Pancreas (tissue), 10 donors: ENCODE results near the gene CCDC106. TPM values are rescaled to one million over a fixed set of nuclear protein-coding genes. Genes with fewer than 3 reads are reported as not detected.
A peak's percentile ranks its signal among the peaks of the same experiment; 100 is the strongest.

ENCODE experiments used
- ATAC-seq, 4 donors: fragments of 200-7000 bp; cut with Tn5 transposase; one replicate each; pipeline versions ENCODE4 v1.8.0 to v1.9.1; 2020; ENCODE audit warnings: mild to moderate bottlenecking in 4 of 4, moderate library complexity in 4 of 4
- DNase-seq, 6 donors: peaks; one replicate each; pipeline ENCODE4 v3.0.0-alpha.2; 2020
- FAIRE-seq: peaks from 2 replicates; lab custom pipeline; 2012; peaks lifted over from hg19 to GRCh38; lab: Jason Lieb, UNC
- H3K27ac ChIP-seq, 4 donors: fragments of 200-600 bp; sonication (generic); 1 replicate in 3 of 4; 2 replicates in 1 of 4; pipeline versions ENCODE4 v1.5.0 to v1.8.0; 2020
- H3K27me3 ChIP-seq, 4 donors: fragments of 200-600 bp; one replicate each; pipeline ENCODE4 v1.8.0; 2021
- H3K36me3 ChIP-seq, 3 donors: fragments of 200-600 bp; sonication (generic) in 1 of 3; one replicate each; pipeline versions ENCODE4 v1.5.0 to v1.8.0; 2020 to 2021
- H3K4me1 ChIP-seq, 3 donors: fragments of 200-600 bp; one replicate each; pipeline ENCODE4 v1.8.0; 2021
- H3K4me3 ChIP-seq, 4 donors: fragments of 200-600 bp; sonication (generic) in 2 of 4; one replicate each; pipeline versions ENCODE4 v1.5.0 to v1.8.0; 2020 to 2021
- H3K9me3 ChIP-seq, 4 donors: fragments of 200-600 bp; one replicate each; pipeline ENCODE4 v1.8.0; 2021
- WGBS, 2 donors: extraction: QIAGEN DNeasy Blood & Tissue Kit; methylation state at CpG; one replicate each; pipeline ENCODE4 v1.1.7; 2013; 5-methylcytosine and 5-hydroxymethylcytosine counted together
- intact Hi-C, 3 donors: fragments of 100-400 bp; cut with DNase I; formaldehyde crosslinking; loops; one replicate each; pipeline versions ENCODE4 v1.11.1 to v1.14.2; 2022
- polyA plus RNA-seq, 2 donors: library from polyadenylated mRNA; stranded (reverse); fragments of 200-250 nt; gene quantifications; one replicate each; pipeline ENCODE4 v1.2.3, GENCODE V29; 2013
- total RNA-seq, 6 donors: library from RNA; stranded (reverse); fragmentation: NEBNext Ultra II Directional in 4 of 6; extraction: Animal tissue kit (Norgen Biotek cat#: 25700) in 4 of 6; gene quantifications; one replicate each; pipeline versions ENCODE4 v1.2.1 to v1.2.4, GENCODE V29; 2021 to 2023
- TF ChIP-seq, protein P1 (sequence below), 4 donors: fragments of 200-600 bp; sonication (generic) in 3 of 4; IDR thresholded peaks; one replicate each; pipeline versions ENCODE4 v1.5.0 to v1.8.0; 2021; ENCODE audit warnings: antibody characterized with exemption in 4 of 4
- donor health status: healthy with polysubstance abuse.
- donor health status: DM: no; HTN: no; CAD: no; lungs with moderate emphysema.
- donor health status: DM: no; HTN: no; CAD: no.
- donor health status: control.
- donor health status: control.
- donor health status: Bipolar disorder and iron deficiency.
- donor health status: DM: yes; HTN: yes; CAD: no.
- donor health status: DM: no; HTN: no; CAD: no.
- donor health status: DM: no; HTN: no; CAD: no.
- donor health status: DM: yes; HTN: yes; CAD: no.

The CCDC106 gene
- total and polyA plus RNA-seq, 8 donors = 3.2 to 22.8 (median 5.4) TPM

DNA sequence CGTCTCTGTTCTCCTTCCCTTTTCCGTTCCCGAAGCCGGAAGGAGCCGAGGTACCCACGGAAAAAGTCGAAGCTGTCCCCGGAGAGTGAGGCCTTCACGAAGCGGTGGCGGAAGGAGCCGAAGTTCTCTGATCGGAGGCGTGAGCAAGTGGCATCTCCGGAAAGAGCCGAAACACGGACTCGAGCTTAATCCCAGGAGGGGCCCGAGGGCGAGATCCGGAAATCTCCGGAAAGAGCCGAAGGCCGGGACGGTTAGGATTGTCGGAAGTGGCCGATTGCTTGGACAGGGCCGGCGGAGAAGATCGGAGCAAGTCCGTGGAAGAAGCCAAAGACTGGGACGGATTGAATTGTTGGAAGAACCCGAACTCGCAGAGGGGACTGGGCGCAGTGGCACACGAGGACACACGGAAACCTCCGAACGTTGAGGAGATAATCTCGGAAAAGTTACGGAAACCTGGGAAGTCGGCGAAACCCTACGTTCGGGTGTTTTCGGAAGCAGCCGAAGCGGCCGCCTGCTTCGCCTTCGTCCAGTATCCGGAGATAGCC, 6.4 kb downstream of the CCDC106 start:
- peaks cover 18 to 24% (median 22%) of the 10 kb centered on the region in 3 donors for H3K4me1 ChIP-seq
- H3K36me3 ChIP-seq = peaks cover 0 to 4% (median under 1%) of the 10 kb centered on the region in 3 donors
- 0 to 1% methylated on average over 52 of the region's 52 CpGs for WGBS, 2 donors
- H3K9me3 ChIP-seq = no peaks in the 10 kb centered on the region
- peak; percentile 97 for FAIRE-seq
- TF ChIP-seq, protein P1, sequence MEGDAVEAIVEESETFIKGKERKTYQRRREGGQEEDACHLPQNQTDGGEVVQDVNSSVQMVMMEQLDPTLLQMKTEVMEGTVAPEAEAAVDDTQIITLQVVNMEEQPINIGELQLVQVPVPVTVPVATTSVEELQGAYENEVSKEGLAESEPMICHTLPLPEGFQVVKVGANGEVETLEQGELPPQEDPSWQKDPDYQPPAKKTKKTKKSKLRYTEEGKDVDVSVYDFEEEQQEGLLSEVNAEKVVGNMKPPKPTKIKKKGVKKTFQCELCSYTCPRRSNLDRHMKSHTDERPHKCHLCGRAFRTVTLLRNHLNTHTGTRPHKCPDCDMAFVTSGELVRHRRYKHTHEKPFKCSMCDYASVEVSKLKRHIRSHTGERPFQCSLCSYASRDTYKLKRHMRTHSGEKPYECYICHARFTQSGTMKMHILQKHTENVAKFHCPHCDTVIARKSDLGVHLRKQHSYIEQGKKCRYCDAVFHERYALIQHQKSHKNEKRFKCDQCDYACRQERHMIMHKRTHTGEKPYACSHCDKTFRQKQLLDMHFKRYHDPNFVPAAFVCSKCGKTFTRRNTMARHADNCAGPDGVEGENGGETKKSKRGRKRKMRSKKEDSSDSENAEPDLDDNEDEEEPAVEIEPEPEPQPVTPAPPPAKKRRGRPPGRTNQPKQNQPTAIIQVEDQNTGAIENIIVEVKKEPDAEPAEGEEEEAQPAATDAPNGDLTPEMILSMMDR (IDR thresholded peaks at IDR 0.05) = no peak
- peak; percentile 96 to 100 (median 99) for DNase-seq
- H3K27me3 ChIP-seq = no peaks in the 10 kb centered on the region
- peak overlapping the region; percentile 66 to 100 (median 97) for H3K4me3 ChIP-seq
- peak overlapping the region; percentile 98 to 99 (median 98) for H3K27ac ChIP-seq
- intact Hi-C loops = no loop called here
- ATAC-seq = peak; percentile 76 to 89 (median 82)

DNA sequence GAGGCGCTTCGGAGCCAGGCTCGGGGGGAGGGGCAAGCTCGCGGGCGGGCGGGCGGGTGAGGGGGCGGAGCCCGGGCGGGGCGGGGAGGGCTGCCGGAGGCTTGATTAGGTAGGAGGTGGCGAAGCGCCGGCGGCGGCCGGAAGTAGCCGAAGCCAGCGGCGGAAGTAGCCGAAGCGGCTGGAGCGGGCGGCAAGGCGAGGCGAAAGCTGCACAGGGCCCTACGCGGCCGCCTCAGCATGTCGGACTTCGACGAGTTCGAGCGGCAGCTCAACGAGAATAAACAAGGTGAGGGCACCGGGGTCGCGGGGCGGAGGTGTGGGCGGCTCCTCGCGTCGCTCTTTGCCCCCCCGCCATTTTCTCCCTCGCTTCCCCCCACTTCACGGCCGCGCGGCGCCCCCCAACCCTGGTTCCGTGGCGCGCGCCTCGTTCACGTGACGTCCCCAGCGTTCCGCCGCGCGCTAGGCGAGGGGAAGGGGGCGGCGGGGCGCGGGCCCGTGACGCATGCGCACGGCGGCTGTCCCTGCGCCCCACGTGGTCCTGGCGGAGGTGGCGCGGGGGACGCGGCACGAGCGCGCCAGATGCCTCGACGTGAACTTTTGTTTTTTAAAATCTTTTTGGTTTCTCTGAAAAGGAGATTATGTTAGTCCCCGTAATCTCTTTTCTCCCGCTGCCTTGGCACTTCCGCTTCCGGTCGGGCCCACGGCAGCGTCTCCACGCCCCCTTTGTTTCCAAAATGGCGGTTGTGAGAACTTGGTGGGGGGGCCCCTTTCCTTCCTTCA, 7.0 kb downstream of the CCDC106 start, which contains the start of gene U2AF2:
Gene U2AF2 (plus strand): TSS at position 168 of the 780 bp plus-strand sequence. CDS start 70 bp downstream, at position 238.
- no peak for FAIRE-seq
- intact Hi-C loops = no loop called here
- peaks cover 18 to 24% (median 22%) of the 10 kb centered on the region in 3 donors for H3K4me1 ChIP-seq

DNA sequence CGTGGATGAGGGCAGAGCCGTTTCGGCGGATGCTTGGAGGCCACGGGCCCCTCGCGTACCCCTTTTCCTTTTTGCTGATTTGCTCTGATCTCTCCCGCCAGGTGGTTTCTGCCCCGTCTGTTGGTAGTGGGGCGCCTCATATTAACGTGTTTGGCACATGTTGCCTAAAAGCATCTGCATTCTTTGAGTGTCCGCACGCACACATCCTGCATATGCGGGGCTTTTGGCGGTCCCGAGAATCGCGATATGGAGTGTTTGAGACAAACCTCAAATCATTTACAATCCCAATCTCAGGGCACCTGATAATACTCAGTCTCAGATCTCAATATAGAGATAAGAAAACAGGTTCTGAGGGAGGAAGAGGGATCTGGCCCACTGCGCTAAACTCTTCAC, 7.6 kb downstream of the CCDC106 start:
- peaks cover 0 to 11% (median 11%) of the 10 kb centered on the region in 3 donors for H3K36me3 ChIP-seq
- intact Hi-C loops = no loop called here
- H3K4me3 ChIP-seq = peak overlapping the region; percentile 66 to 100 (median 97)
- WGBS, 2 donors = 1% methylated on average over 19 of the region's 19 CpGs
- peaks cover 18 to 24% (median 22%) of the 10 kb centered on the region in 3 donors for H3K4me1 ChIP-seq
- H3K27me3 ChIP-seq = no peaks in the 10 kb centered on the region
- ATAC-seq (no peak), FAIRE-seq (no peak), DNase-seq (no peak)
- H3K9me3 ChIP-seq = no peaks in the 10 kb centered on the region
- TF ChIP-seq, protein P1 (IDR thresholded peaks at IDR 0.05) = no peak
- peak overlapping the region; percentile 98 to 99 (median 98) for H3K27ac ChIP-seq

More for the DNA sequence above, 7.0 kb downstream of the CCDC106 start, which contains the start of gene U2AF2:
- Histone ChIP-seq H3K27me3 (no peaks in the 10 kb centered on the region), H3K9me3 (no peaks in the 10 kb centered on the region), H3K4me3 (peak within 1 kb of the TSS; percentile 66 to 100 (median 97)), H3K27ac (peak within 1 kb of the TSS; percentile 98 to 99 (median 98)), H3K36me3 (peaks cover 0 to 9% (median 7%) of the 10 kb centered on the region in 3 donors)
- DNase-seq (peak; percentile 94 to 99 (median 98)), ATAC-seq (peak; percentile 63 to 76 (median 69))
- TF ChIP-seq, protein P1 (IDR thresholded peaks at IDR 0.05) = no peak
- WGBS, 2 donors = 1% methylated on average over 62 to 95 of the region's 95 CpGs

DNA sequence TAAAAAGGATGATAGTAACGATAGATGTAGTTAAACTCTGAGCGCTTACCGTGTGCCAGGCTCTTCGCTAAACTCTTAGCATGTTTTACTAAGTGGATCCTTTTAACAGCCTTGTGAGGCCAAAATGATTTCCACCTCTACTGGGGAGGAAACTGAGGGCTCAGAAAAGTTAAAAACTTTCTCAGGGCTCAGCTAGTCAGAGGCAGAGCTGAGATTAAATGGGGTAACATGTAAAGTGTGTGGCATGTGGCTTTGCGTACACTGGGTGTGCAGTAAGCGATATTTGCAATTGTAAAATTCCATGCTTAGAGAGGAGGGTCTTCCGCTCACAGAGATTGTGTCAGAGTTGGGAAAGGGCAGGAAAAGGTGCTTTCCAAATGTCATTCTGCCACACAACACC, 8.5 kb downstream of the CCDC106 start:
- FAIRE-seq (no peak), DNase-seq (no peak), ATAC-seq (no peak)
- Histone ChIP-seq H3K4me3 (peak overlapping the region in 3 of 4 donors; percentile 66 to 100 (median 95)), H3K27me3 (no peaks in the 10 kb centered on the region), H3K9me3 (no peaks in the 10 kb centered on the region), H3K36me3 (peaks cover 0 to 14% (median 14%) of the 10 kb centered on the region in 3 donors), H3K4me1 (peaks cover 18 to 24% (median 22%) of the 10 kb centered on the region in 3 donors), H3K27ac (peak overlapping the region in 1 of 4 donors; percentile 12)
- TF ChIP-seq, protein P1 (IDR thresholded peaks at IDR 0.05) = no peak
- intact Hi-C loops = no loop called here
- 36% methylated on average over 7 of the region's 7 CpGs for WGBS, 2 donors
